Endothelial cell of umbilical vein (primary cell): ENCODE measurements around the gene MARK3. TPM values are rescaled to one million over a fixed set of nuclear protein-coding genes. Genes with fewer than 3 reads are reported as not detected.

ENCODE experiments used
- BruUV-seq: library from RNA; stranded (reverse); fragments of 400-500 nt; replicated peaks from 2 replicates; lab custom pipeline; 2021; lab: Mats Ljungman, UMichigan
- CTCF ChIA-PET: fragments of 300-600, 350-600 bp; sonication (Branson Sonifier 250); formaldehyde crosslinking; loops from one replicate; lab custom pipeline; 2021; ENCODE audit warnings: antibody characterized with exemption, inconsistent platforms; lab: Charles Lee
- POLR2A ChIA-PET: fragments of 300-600, 350-600 bp; sonication (Branson Sonifier 250); formaldehyde crosslinking; loops from one replicate; lab custom pipeline; 2021; ENCODE audit warnings: antibody characterized with exemption, inconsistent platforms; lab: Charles Lee
- DNase-seq: peaks from one replicate; pipeline ENCODE4 v3.0.0-alpha.2; 2011; ENCODE audit warnings: low read depth, low spot score
- FAIRE-seq: peaks from 2 replicates; lab custom pipeline; 2011; peaks lifted over from hg19 to GRCh38; lab: Jason Lieb, UNC
- H2AFZ ChIP-seq: 2 replicates; pipeline ENCODE4 v1.6.0; 2012; ENCODE audit warnings: low read depth, low read length, control low read depth, inconsistent platforms
- H3K27ac ChIP-seq: 2 replicates; pipeline ENCODE4 v1.5.1; 2011; ENCODE audit warnings: low read depth, mild to moderate bottlenecking, control low read depth, low read length, moderate library complexity; ENCODE audit not compliant: insufficient read depth
- H3K27me3 ChIP-seq, 2 experiments: 2 replicates each; pipeline versions ENCODE4 v1.6.0 to v1.6.1; 2011; ENCODE audit warnings: low read length in 2 of 2, mixed read lengths in 1 of 2; ENCODE audit not compliant: control insufficient read depth in 2 of 2, insufficient read depth in 2 of 2
- H3K36me3 ChIP-seq, 2 experiments: 2 replicates in 1 of 2; 3 replicates in 1 of 2; pipeline ENCODE4 v1.5.1; 2011; ENCODE audit warnings: low read length in 2 of 2, mild to moderate bottlenecking in 1 of 2, moderate library complexity in 1 of 2; ENCODE audit not compliant: control insufficient read depth in 2 of 2, insufficient read depth in 2 of 2; ENCODE audit errors: extremely low read depth in 1 of 2
- H3K4me1 ChIP-seq: 3 replicates; pipeline ENCODE4 v1.5.1; 2011; ENCODE audit warnings: mild to moderate bottlenecking, low read length; ENCODE audit not compliant: control insufficient read depth, insufficient read depth; ENCODE audit errors: extremely low read depth
- H3K4me2 ChIP-seq: 2 replicates; pipeline ENCODE4 v1.6.1; 2011; ENCODE audit warnings: low read length, control low read depth, mixed read lengths; ENCODE audit not compliant: insufficient read depth
- H3K4me3 ChIP-seq, 3 experiments: fragments of 200-600 bp in 1 of 3; sonication (generic), shearing (Covaris generic) in 1 of 3; replicated peaks in 1 of 3; 2 replicates each; pipeline ENCODE4 v1.5.1; 2011 to 2016; ENCODE audit warnings: control low read depth in 3 of 3, low read length in 3 of 3, mild to moderate bottlenecking in 2 of 3, inconsistent platforms in 1 of 3, low read depth in 1 of 3, moderate library complexity in 1 of 3; ENCODE audit not compliant: insufficient read depth in 1 of 3
- H3K79me2 ChIP-seq: 2 replicates; pipeline ENCODE4 v1.6.0; 2012; ENCODE audit warnings: low read length, inconsistent platforms; ENCODE audit not compliant: control insufficient read depth, insufficient read depth
- H3K9ac ChIP-seq: replicated peaks from 2 replicates; pipeline ENCODE3; 2011; ENCODE audit warnings: low read length, control low read depth; ENCODE audit not compliant: insufficient read depth; ENCODE audit errors: extremely low read depth
- H3K9me1 ChIP-seq: replicated peaks from 3 replicates; pipeline ENCODE4 v1.6.0; 2011; ENCODE audit warnings: mild to moderate bottlenecking, low read length; ENCODE audit not compliant: control insufficient read depth, insufficient read depth; ENCODE audit errors: extremely low read depth
- H3K9me3 ChIP-seq: replicated peaks from 2 replicates; pipeline ENCODE4 v1.5.1; 2012; ENCODE audit warnings: low read length, inconsistent platforms; ENCODE audit not compliant: control insufficient read depth, insufficient read depth
- H4K20me1 ChIP-seq: replicated peaks from 2 replicates; pipeline ENCODE3; 2011; ENCODE audit warnings: mild to moderate bottlenecking, low read length; ENCODE audit not compliant: control insufficient read depth, insufficient read depth; ENCODE audit errors: extremely low read depth
- EZH2 ChIP-seq: IDR thresholded peaks from 2 replicates; pipeline ENCODE4 v1.6.1; 2012; ENCODE audit warnings: borderline replicate concordance, low read depth, mild to moderate bottlenecking, moderate library complexity, low read length, inconsistent platforms; ENCODE audit not compliant: severe bottlenecking
- FOS ChIP-seq: IDR thresholded peaks from 2 replicates; pipeline ENCODE4 v1.6.1; 2011; ENCODE audit warnings: mild to moderate bottlenecking, low read length, moderate library complexity, borderline replicate concordance; ENCODE audit not compliant: insufficient read depth
- GATA2 ChIP-seq: IDR thresholded peaks from 2 replicates; pipeline ENCODE4 v1.7.0; 2011; ENCODE audit warnings: low read depth, mild to moderate bottlenecking, moderate library complexity, mixed read lengths, low read length; ENCODE audit not compliant: insufficient read length, insufficient read depth
- JUN ChIP-seq: IDR thresholded peaks from 2 replicates; pipeline ENCODE4 v1.6.1; 2011; ENCODE audit warnings: borderline replicate concordance, low read depth; ENCODE audit not compliant: insufficient read length, insufficient read depth
- MYC ChIP-seq: IDR thresholded peaks from one replicate; pipeline ENCODE4 v1.6.1; 2011; ENCODE audit warnings: mild to moderate bottlenecking, low read depth, low read length
- POLR2A ChIP-seq: IDR thresholded peaks from 2 replicates; pipeline ENCODE4 v1.6.1; 2012; ENCODE audit warnings: low read depth, mild to moderate bottlenecking, control low read depth, low read length
- POLR2AphosphoS5 ChIP-seq: IDR thresholded peaks from 2 replicates; pipeline ENCODE4 v1.6.1; 2012; ENCODE audit warnings: low read depth, mild to moderate bottlenecking, control low read depth, low read length, moderate library complexity; ENCODE audit not compliant: insufficient read depth
- dilution Hi-C: fragments of 300-500 bp; cut with MboI; formaldehyde crosslinking; loops from one replicate; pipeline ENCODE4 v1.15.0; 2019; ENCODE audit warnings: low sequenced_read_pairs; ENCODE audit not compliant: extremely low pct_ligation_motif_present
- intact Hi-C: fragments of 100-400 bp; cut with micrococcal nuclease; formaldehyde crosslinking; loops from one replicate; pipeline ENCODE4 v1.10.0; 2022
- polyA plus RNA-seq, 4 experiments: library from polyadenylated mRNA; depleted of rRNA in 3 of 4; stranded (reverse) in 3 of 4; unstranded in 1 of 4; fragments of >200 nt; gene quantifications; 2 replicates each; pipeline versions ENCODE4 v1.2.1 to v1.2.3, GENCODE V29; 2011 to 2012; ENCODE audit warnings: missing spikeins in 1 of 4
- total RNA-seq: library from RNA; stranded (reverse); gene quantifications from 2 replicates; pipeline ENCODE4 v1.2.3, GENCODE V29; 2021
- TF ChIP-seq, protein P1 (sequence below), 2 donors: IDR thresholded peaks; 1 replicate in 1 of 2; 2 replicates in 1 of 2; pipeline ENCODE4 v1.5.1; 2011; ENCODE audit warnings: low read length in 2 of 2, mild to moderate bottlenecking in 2 of 2, moderate library complexity in 2 of 2, control low read depth in 1 of 2, inconsistent platforms in 1 of 2, low read depth in 1 of 2; ENCODE audit not compliant: insufficient read depth in 1 of 2; ENCODE audit errors: extremely low read depth in 1 of 2
- TF ChIP-seq, protein P2 (sequence below): IDR thresholded peaks from 2 replicates; pipeline ENCODE4 v1.6.1; 2011; ENCODE audit not compliant: insufficient read depth, insufficient read length

MARK3 gene
- total and polyA plus RNA-seq, 2 donors (not counting 3 experiments of a cell fraction or from before 2014, with no cell fraction given): 46.6 to 96.1 TPM

DNA sequence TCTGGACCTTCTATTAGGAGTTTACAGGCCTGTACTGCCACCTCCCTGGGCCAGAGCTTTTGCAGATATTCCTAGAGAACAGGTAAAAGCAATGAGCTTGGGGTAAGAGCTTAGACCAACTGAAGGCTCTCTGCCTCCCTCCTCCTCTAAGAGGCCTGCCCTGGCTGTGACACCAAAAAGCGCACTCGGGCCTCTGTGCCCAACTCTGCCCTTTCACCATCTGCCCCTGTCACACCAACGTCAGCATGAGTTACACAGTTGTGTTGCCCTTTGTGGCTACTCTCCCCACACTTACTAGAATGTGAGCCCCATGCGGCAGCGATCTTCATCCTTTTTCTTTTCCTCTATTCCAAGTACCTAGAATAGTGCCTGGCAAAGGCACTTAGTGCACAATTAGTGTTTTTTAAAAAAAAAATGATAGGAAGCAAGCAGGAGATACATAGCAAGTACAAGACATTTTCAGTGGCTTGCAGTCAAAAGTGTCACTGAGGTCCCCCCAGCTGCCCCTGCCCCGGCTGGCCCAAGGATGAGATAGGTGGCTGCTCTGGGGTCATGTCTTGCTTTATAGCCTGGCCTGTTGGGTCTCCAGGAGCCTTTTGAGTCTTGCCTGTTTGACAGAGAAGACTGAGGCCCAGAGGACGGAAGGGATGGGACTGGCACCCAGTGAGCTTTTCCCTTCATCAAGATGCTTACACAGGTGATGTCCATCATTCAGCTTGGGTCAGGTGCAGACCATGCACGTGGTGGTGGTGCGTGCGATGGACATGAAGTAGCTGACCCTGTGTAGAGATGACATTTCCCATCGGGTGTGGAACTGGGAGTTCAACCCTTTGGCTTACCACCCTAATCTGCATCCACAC lies 124.9 kb downstream of the MARK3 start:
- no peaks in the 10 kb centered on the region for H3K9me1 ChIP-seq
- H3K79me2 ChIP-seq: no peaks in the 10 kb centered on the region
- no peak overlapping the region for H3K9ac ChIP-seq
- CTCF ChIA-PET: interaction anchor here (0.6 to 1.4 kb wide), 5 partner anchors 9 to 989 kb away, joined by 3 to 10 read pairs (median 5); no protein-coding TSS in a partner anchor
- H4K20me1 ChIP-seq: no peaks in the 10 kb centered on the region
- H3K9me3 ChIP-seq: no peaks in the 10 kb centered on the region
- dilution Hi-C loops: no loop called here
- POLR2A ChIA-PET: no interaction called here
- no peak overlapping the region for H3K27ac ChIP-seq
- no peak overlapping the region for H3K4me3 ChIP-seq
- no peak for FAIRE-seq
- no peaks in the 10 kb centered on the region for H3K27me3 ChIP-seq
- TF ChIP-seq EZH2: no peak
- TF ChIP-seq POLR2A: no peak
- TF ChIP-seq, protein P1, sequence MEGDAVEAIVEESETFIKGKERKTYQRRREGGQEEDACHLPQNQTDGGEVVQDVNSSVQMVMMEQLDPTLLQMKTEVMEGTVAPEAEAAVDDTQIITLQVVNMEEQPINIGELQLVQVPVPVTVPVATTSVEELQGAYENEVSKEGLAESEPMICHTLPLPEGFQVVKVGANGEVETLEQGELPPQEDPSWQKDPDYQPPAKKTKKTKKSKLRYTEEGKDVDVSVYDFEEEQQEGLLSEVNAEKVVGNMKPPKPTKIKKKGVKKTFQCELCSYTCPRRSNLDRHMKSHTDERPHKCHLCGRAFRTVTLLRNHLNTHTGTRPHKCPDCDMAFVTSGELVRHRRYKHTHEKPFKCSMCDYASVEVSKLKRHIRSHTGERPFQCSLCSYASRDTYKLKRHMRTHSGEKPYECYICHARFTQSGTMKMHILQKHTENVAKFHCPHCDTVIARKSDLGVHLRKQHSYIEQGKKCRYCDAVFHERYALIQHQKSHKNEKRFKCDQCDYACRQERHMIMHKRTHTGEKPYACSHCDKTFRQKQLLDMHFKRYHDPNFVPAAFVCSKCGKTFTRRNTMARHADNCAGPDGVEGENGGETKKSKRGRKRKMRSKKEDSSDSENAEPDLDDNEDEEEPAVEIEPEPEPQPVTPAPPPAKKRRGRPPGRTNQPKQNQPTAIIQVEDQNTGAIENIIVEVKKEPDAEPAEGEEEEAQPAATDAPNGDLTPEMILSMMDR (IDR thresholded peaks at IDR 0.05; ENCODE audit: extremely low read depth in 1 of 2, insufficient read depth in 1 of 2, low read depth in 1 of 2, low read length in 2 of 2): no peak
- no peak for TF ChIP-seq GATA2
- TF ChIP-seq MYC: no peak
- TF ChIP-seq POLR2AphosphoS5: no peak
- TF ChIP-seq FOS: no peak
- TF ChIP-seq, protein P2, sequence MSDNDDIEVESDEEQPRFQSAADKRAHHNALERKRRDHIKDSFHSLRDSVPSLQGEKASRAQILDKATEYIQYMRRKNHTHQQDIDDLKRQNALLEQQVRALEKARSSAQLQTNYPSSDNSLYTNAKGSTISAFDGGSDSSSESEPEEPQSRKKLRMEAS: no peak
- no peak for TF ChIP-seq JUN
- no TSS peak for BruUV-seq
- no peak overlapping the region for H2AFZ ChIP-seq
- intact Hi-C loops: no loop called here
- peaks cover 6 to 21% of the 10 kb centered on the region in 2 experiments for H3K36me3 ChIP-seq
- no peak overlapping the region for H3K4me2 ChIP-seq
- H3K4me1 ChIP-seq: no peaks in the 10 kb centered on the region
- DNase-seq: no peak
